NCI-H526 treated with DMSO at 0.1 percent for 48 hours (cell line): ENCODE measurements around the gene MREG.
"Not testable (repeated sequence)": the region's sequence is repeated elsewhere in the genome, so short reads cannot be mapped to it uniquely, and the experiment has no call there.

Experiments used
- DNase-seq: peaks from one replicate; lab custom pipeline; 2025; lab: John Stamatoyannopoulos, UW

MREG gene

GRCh38 chr2:216021768-216022565 lies 8.6 kb upstream of the MREG start:
- no peak for DNase-seq

GRCh38 chr2:216018709-216019108 lies 5.4 kb upstream of the MREG start:
- no peak for DNase-seq

GRCh38 chr2:216017365-216017764 lies 4.0 kb upstream of the MREG start:
- no peak for DNase-seq

GRCh38 chr2:216016581-216016980 lies 3.2 kb upstream of the MREG start:
- no peak for DNase-seq

GRCh38 chr2:216015722-216016464 lies 2.5 kb upstream of the MREG start:
- DNase-seq, result no peak

- DNase-seq, result no peak
These were observed 1.6 kb upstream of the MREG start for GRCh38 chr2:216014986-216015385.

- DNase-seq, result no peak
These were observed 655 bp upstream of the MREG start for GRCh38 chr2:216014006-216014405.

- DNase-seq, result no peak
These were observed 596 bp downstream of the MREG start for GRCh38 chr2:216012830-216013079.

GRCh38 chr2:216012133-216012829 lies 1.1 kb downstream of the MREG start:
- no peak for DNase-seq

- DNase-seq, result not testable (repeated sequence)
These were observed 4.1 kb downstream of the MREG start for GRCh38 chr2:216009215-216009614.

- DNase-seq, result no peak
These were observed 5.0 kb downstream of the MREG start for GRCh38 chr2:216008387-216008786.

- DNase-seq, result no peak
These were observed 7.1 kb downstream of the MREG start for GRCh38 chr2:216006164-216006663.

GRCh38 chr2:216004697-216005283 lies 8.6 kb downstream of the MREG start:
- no peak for DNase-seq

- no peak for DNase-seq
These were observed 9.3 kb downstream of the MREG start for GRCh38 chr2:216003876-216004696.

GRCh38 chr2:216002693-216003092 lies 10.7 kb downstream of the MREG start:
- no peak for DNase-seq

- no peak for DNase-seq
These were observed 11.2 kb downstream of the MREG start for GRCh38 chr2:216002101-216002678.

GRCh38 chr2:216001216-216002100 lies 11.9 kb downstream of the MREG start:
- no peak for DNase-seq

GRCh38 chr2:215998636-215999035 lies 14.7 kb downstream of the MREG start:
- no peak for DNase-seq

GRCh38 chr2:215997219-215997618 lies 16.1 kb downstream of the MREG start:
- DNase-seq, result no peak

- DNase-seq, result no peak
These were observed 18.4 kb downstream of the MREG start for GRCh38 chr2:215994911-215995310.
